Retina (tissue), 1 donor: ENCODE measurements around the gene PRKG1.
"Not testable (repeated sequence)": the region's sequence is repeated elsewhere in the genome, so short reads cannot be mapped to it uniquely, and the experiment has no call there.

Source experiments
- DNase-seq: peaks from one replicate; pipeline ENCODE4 v3.0.0-alpha.2; 2016

The PRKG1 gene

GRCh38 chr10:51679841-51680240 lies 605.6 kb downstream of the PRKG1 start:
- no peak for DNase-seq

DNA sequence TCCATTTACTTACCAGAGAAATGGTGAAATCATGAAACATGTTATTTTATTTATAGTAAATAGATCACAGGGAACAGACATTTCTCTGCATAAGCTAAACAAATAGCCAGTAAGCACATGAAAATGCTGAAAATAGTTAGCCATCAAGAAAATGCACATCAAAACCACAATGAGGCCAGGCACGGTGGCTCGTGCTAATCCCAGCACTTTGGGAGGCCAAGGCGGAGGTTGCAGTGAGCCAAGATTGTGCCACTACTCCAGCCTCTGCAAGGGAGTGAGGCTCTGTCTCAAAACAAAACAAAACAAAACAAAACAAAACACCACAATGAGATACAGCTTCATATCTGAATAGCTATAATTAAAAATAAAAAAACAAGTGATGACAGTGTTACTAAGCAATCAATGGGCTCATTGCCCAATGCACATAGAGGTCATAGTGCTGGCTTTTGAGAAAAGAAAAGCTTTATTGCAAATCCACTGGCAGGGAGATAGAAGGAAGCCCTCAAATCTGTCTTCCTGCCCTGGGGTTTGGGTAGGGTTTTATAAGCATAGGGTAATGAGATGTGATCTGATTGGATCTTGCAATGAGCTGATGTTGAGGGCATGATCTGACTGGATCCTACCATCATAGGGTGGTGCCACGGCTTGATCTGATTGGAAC lies 608.9 kb downstream of the PRKG1 start:
- DNase-seq = no peak

GRCh38 chr10:51685768-51686167 lies 611.5 kb downstream of the PRKG1 start:
- DNase-seq = no peak

- no peak for DNase-seq
These were observed 613.0 kb downstream of the PRKG1 start for GRCh38 chr10:51687296-51687695.

DNA sequence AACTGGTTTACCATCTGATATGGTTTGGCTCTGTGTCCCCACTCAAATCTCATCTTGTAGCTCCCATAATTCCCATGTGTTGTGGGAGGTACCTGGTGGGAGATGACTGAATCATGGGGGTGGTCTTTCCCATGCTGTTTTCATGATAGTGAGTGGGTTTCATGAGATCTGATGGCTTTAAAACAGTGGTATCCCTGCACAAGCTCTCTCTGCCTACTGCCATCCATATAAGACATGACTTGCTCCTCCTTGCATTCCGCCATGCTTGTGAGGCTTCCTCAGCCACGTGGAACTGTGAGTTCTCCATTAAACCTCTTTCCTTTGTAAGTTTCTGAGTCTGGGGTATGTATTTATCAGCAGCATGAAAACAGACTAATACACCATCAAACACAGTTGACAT lies 614.5 kb downstream of the PRKG1 start:
- DNase-seq = not testable (repeated sequence)

GRCh38 chr10:51689536-51689935 lies 615.2 kb downstream of the PRKG1 start:
- DNase-seq = no peak

DNA sequence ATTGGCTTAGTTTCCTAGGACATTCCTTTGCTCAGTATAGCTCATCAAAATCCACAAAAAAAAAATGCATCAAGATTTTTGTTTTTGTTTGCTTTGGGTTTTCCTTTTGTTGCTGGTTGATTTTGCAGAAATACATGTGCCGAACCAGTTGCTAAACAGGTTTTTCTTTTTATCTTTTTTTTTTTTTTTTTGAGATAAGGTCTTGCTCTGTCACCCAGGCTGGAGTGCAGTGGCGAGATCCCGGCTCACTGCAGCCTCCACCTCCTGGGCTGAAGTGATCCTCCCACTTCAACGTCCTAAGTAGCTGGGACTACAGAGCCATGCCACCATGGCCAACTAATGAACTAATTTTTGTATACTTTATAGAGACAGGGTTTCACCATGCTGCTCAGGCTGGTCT lies 616.8 kb downstream of the PRKG1 start:
- DNase-seq = no peak

GRCh38 chr10:51694086-51694768 lies 619.9 kb downstream of the PRKG1 start:
- DNase-seq = no peak

GRCh38 chr10:51696251-51696650 lies 622.0 kb downstream of the PRKG1 start:
- DNase-seq = no peak

- no peak for DNase-seq
These were observed 624.3 kb downstream of the PRKG1 start for GRCh38 chr10:51698473-51699063.

DNA sequence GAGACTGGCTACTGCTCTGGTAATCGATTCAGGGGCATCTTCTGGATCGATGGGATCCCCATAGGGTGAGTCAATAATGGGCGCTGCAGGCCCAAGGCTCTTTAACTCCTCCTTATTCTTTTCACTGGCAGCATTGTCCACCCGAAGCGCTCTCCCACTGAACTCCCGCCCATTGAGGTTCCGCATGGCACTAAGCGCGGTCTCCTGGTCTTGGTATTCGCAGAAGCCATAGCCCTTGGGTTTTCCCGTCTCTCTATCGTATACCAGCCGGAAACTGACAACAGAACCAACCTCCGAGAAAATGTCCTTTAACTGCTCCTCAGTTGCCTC lies 624.8 kb downstream of the PRKG1 start:
- no peak for DNase-seq

DNA sequence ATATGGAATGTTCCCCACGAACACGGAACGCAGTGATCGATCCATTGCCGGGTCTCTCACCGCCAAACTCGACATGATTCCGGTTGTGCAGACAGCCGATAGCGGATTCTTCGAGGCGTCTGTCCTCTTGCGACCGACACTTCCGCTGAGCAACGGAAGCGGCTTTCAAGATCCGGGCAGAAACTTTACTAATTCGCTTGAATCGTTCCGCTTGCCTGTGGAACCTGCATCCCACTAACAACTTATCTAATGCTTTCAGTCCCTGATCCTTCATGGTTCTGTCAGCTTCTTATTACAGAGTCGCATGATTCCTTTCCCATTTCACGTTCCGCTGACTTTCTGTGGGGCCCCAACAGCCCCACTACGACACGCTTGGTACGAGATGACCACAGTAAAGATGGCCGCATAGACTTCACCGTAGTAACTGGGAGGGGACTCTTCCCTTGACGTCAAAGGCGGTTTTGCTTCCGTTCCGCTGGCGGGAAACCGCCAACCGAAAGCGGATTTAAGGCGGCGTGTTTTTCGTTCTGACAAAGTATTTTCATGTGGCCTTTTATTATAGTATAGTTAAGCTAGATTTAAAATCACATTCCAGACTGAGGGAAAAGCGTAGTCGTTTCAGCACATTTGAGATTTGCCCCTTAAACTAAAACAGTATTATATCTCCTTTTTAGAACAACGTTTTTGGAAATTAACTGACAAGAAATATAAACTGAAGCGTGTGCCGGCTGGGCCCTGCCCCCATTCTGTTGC lies 625.4 kb downstream of the PRKG1 start, which contains the start of gene CSTF2T:
Gene CSTF2T, minus strand, starts transcription at position 121 of the 753 bp plus-strand sequence. Its CDS starts 46 bp downstream, at position 75.
- peak; percentile 97 for DNase-seq

- DNase-seq = no peak
These were observed 626.0 kb downstream of the PRKG1 start for GRCh38 chr10:51700228-51700817.

DNA sequence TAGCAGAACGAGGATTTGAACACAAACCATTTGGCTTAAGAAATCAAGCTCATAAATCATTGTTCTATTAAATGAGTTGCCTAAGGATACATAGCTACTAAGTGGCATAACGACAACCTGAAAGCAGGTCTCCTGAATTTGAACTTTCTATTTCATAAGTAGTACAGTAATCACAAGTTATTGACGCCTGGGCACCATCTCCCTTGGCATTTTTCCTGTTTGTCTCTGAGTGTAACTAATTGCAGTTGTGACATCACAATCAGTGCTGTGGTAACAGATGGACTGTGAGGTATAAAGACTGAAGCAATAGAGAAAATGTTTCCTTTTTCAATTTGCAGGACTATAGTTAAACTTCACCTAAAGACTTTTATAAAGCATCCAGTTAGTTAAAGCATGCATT lies 631.5 kb downstream of the PRKG1 start:
- DNase-seq = no peak

GRCh38 chr10:51706225-51706624 lies 631.9 kb downstream of the PRKG1 start:
- no peak for DNase-seq

GRCh38 chr10:51707392-51707791 lies 633.1 kb downstream of the PRKG1 start:
- no peak for DNase-seq

- DNase-seq = no peak
These were observed 633.6 kb downstream of the PRKG1 start for GRCh38 chr10:51707821-51708424.

DNA sequence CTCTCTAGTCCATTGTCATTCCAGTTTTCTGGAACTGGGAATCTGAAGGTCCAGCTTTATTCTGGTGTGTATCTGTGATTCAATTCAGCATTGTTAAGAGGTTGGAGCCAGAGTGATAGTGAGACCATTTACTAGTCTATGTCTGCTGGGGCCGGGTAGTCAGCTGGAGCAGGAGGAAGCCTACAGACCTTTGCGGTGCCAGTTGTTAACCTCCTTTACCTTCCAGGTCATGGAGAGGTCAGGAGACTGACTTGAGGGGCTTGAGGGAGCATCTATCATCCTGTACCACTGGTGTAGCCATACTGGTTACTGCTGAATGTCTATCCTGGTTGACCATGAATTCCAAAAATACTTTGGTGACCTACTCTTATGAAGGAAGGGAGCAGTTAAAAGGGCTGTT lies 634.3 kb downstream of the PRKG1 start:
- no peak for DNase-seq

- no peak for DNase-seq
These were observed 635.2 kb downstream of the PRKG1 start for GRCh38 chr10:51709324-51709972.

DNA sequence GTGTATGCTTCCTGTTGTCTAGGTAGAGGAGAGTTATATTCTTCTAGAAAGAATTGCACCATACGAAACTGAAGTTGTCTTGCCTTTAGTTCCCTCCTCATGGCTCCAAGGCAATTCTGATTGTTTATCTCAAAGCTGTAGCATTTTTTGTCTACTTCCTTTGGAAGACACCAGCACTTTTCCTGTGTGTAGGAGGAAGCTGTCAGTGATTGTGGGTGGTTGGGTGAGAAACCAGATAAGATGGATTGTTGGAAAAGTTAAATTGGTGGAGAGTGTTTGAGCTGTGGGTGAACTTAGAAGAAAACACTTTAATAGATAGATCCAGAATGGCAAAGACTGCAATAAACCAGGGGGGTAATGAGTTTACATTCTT lies 637.2 kb downstream of the PRKG1 start:
- no peak for DNase-seq

DNA sequence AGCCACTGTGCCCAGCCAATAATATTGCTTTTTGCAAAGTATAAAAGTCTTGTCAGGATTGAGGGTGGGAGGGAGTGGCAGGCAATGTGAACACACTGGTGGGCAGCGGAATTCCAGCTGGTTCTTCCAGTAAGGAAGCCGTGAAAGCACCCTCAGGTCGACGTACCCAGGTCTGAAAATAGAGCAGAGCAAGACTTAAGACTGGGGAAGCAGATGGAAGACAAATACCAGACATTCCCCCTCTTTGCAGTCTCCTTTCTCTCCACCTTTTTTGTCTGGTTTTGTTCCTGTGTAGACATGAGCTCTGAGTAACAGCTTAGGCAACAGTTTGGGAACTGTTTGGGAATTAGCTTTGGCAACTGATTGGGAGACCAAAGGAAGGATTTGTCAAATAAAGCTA lies 642.7 kb downstream of the PRKG1 start:
- DNase-seq = no peak

GRCh38 chr10:51718804-51719291 lies 644.6 kb downstream of the PRKG1 start:
- DNase-seq = no peak
